SKM-1 (cell line): Measurements from ENCODE around the gene TLR3.
A peak's percentile ranks its signal among the peaks of the same experiment; 100 is the strongest.
"Not testable (repeated sequence)": the region's sequence is repeated elsewhere in the genome, so short reads cannot be mapped to it uniquely, and the experiment has no call there.

Source experiments
- DNase-seq: peaks from one replicate; lab custom pipeline; 2025; ENCODE audit not compliant: unreplicated experiment; lab: John Stamatoyannopoulos, UW

Gene TLR3

DNA sequence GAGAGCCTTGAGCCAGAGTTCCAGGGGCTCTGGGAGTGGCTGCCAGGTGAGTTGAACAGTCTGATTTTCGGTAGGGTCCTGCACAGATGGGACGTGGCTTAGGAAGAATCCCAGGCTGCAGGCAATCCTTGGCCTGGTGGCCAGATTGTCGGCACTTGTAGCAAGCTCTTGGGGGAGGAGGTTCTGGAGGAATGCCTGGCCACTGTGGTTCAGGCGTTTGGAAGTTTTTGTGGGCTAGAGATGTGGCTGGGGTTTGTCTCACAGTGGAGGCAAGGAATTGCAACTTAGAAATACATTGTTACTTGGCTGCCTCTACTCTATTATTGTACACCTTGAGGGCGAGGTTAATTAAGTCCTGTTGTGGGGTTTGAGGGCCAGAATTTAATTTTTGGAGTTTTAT lies 21.5 kb upstream of the TLR3 start:
- DNase-seq, result not testable (repeated sequence)

DNA sequence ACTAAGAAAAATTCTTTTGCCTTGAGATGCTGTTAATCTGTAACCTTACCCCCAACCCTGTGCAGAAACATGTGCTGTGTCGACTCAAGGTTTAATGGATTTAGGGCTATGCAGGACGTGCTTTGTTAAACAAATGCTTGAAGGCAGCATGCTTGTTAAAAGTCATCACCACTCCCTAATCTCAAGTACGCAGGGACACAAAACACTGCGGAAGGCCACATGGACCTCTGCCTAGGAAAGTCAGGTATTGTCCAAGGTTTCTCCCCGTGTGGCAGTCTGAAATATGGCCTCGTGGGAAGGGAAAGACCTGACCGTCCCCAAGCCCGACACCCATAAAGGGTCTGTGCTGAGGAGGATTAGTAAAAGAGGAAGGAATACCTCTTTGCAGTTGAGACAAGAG lies 18.8 kb upstream of the TLR3 start:
- not testable (repeated sequence) for DNase-seq

DNA sequence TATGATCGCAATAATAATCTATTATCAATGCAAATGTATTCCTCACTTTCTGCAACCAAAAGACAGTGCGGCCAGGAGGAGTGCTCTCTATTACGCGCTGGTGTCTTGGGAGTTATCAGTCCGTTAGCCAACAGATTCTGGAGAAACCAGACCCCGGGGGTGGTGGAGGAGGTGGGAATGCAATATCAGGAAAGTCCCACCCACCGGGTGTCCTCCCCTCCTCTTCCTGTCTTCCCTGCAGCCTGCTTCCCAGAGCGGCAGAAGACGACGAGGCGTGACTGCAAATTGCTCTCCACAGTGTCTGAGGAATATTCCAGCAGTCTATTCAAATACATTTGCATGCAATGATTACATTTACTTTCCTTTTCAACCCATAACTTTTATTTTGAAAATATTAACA lies 17.9 kb upstream of the TLR3 start:
- DNase-seq, result no peak

DNA sequence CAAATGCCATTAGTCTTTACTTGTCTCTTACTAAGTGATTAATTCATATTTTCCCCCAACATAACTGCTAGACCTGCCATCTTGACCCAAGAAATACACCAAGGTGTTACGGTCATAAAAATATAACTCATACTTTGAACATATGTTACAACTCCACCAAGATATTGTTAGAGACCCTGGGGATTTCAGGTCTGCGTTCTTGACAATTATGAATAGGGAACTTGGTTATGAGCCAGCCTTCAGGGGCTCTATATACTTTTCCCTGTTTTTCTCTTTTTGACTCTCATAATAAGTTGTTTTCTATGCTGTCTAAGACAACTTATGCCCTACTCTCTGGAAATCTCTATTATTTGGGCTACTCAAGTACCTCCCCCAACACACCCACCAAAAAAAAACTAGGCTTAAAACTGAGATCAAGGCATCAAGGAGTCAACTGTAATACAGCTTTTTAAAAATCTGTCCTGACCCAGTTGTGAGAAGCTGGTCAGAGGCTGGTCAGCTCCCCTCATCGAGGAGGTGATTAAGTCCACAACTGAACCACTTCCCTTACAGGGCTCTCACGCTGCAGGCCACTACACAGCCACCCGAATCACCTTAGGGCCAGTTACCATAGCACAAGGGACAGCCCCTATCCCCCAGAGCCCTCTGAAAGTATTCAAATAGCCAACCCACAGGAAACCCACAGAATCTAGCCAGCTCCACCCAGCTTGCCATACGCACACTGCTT lies 10.5 kb upstream of the TLR3 start:
- no peak for DNase-seq

DNA sequence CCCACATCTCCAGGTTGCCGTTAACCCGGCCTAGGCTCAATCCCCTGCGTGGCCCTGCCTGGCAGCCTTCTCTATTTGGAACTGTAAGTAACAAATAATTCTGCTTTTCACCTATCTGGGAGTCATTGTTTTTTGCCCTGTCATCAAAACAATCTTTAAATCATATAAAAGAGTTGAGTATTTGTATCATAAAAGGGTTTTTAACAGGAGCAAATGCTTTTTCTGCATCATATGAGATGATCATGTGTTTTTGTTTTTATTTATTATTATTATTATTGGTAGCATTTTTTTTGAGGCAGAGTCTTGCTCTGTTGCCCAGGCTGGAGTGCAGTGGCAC lies 10.0 kb upstream of the TLR3 start:
- DNase-seq, result no peak

DNA sequence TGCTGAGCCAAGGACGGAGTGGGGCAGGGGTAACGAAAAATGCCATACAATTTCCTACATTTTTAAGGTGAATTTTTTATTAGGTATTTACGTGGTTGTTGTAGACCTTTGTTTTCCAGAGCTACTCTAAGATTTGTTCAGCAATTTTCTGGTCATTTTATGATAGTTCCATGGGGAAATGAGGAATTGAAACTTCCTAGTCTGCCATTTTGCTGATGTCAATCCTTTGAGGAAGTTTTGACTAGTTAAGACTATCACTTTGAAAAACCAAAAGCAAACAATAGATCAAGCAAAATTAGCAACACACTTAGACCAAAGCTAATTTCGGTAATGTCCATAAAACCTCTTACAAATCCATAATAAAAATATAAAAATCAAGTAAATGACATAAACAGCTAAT lies 7.0 kb upstream of the TLR3 start:
- DNase-seq, result no peak

DNA sequence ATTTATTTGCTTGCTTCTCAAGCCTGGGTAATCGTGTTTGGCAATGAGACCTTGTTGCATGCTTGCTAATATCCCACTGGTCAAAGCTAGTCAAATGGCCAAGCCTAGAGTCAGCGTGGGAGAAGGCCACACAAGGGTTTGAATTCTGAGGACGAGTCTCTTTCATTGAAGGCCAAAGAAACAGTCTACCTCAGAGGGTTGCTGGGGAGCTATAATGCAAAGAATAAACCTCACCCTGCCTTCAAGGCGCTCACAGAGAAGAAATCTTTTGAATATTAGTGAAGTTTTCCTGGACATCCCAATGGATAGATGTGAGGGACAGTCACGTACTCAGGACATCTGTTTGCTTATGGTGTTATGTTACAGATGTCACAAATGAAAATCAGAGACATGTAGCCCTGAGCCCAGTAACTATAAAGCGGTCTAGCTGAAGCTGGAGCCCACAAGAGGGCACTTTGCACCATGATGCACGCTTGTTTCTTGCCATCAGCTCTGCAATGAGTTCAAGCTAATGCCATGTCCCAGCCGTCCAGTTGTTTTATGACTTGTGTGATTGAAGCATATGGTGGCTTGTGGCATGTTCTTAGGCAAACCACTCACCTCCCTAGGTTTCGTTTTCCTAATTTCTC lies 1.1 kb upstream of the TLR3 start:
- peak; percentile 47 for DNase-seq

DNA sequence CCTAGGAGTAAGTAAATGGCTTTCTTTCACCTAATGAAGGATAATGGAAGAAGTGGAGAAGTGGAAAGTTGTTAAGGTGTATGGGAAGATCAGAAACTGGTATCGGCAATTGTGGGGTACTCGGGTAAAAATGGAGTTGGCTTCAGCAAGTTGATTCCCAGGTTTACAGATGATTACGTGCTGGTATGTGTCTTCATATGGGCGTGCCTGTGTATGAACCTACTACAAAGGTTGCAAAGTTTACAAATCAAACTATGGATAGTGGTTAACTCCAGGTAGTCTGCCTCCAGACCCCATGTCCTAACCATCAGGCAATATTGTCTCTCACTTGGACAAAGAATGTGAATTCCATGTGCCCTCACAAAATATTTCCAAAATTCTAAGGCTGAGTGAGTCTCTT lies 773 bp downstream of the TLR3 start:
- DNase-seq, result no peak

DNA sequence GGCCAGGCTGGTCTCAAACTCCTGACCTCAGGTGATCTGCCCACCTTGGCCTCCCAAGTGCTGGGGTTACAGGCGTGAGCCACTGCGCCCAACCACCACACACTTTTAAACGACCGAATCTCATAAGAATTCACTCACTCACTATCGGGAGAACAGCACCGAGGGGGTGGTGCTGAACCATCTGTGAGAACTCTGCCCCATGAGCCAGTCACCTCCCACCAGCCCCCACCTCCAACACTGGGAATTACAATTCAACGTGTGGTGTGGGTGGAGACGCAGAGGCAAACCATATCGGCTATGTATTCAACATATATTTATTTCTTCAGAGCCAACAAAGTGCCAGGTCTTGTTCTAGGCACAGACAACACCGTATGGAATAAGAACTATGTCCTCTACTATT lies 3.6 kb downstream of the TLR3 start:
- DNase-seq, result no peak

DNA sequence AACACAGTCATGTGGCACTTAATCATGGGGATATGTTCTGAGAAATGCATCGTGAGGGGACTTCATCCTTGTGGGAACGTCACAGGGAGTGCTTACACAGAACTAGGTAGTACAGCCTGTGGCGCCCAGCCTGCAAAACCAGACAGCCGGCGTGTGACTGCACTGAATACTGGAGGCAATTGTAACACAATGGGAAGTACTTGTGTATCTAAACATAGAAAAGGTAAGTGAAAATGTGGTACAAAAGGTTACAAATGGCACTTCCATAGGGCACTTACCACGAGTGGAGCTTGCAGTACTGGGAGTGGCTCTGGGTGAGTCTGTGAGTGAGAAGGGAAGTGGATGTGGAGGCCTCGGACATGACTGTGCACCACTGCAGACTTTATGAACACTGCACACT lies 5.2 kb downstream of the TLR3 start:
- DNase-seq, result no peak

DNA sequence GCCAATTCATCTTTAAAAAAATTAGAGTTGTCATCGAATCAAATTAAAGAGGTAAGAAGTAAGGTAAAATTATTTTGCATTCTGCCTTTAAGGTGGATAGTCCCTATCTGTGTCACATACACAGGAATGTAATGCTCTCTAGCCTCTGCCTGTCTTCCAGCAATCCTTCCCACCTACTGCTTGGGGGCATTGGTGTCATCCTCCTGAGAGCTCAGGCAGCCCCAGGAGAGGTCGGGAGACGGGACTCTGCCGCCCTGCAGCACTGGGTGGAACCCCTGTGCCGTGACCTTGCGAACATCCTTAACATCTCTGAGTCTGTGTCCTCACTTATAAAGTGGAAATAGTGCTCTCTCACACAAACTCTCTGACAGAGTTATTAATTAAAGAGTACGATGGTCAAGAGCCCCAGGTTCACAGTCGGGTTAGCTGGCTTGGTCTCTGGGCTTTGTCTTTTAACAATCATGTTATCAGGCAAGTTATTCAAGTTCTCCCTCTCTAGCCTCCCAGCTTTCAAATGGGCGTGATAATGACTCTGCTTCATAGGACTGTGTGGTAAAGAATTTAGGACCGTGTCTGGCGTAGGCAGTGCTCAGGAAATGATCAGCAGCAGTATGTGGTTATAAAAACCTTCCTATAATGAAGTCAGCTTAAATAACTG lies 10.2 kb downstream of the TLR3 start:
- DNase-seq, result no peak

DNA sequence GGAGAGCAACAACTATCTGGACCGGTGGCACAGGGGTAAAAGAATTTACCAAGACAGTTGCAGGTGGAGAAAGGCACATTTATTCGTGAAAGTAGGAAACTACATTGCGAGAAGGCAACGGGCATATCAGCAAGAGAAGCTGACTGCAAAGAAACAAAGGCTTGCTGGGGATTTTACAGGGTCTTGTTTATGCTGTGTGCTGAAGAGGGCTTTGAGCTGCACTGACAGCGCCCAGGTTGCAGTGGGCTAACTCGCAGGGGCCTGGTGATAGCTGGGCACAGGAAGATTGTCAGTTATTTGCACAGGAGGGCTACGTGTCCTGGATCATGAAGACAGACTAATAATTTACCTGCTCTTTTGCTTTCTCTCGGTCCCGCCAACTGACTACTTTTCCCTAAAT lies 10.7 kb downstream of the TLR3 start:
- no peak for DNase-seq

DNA sequence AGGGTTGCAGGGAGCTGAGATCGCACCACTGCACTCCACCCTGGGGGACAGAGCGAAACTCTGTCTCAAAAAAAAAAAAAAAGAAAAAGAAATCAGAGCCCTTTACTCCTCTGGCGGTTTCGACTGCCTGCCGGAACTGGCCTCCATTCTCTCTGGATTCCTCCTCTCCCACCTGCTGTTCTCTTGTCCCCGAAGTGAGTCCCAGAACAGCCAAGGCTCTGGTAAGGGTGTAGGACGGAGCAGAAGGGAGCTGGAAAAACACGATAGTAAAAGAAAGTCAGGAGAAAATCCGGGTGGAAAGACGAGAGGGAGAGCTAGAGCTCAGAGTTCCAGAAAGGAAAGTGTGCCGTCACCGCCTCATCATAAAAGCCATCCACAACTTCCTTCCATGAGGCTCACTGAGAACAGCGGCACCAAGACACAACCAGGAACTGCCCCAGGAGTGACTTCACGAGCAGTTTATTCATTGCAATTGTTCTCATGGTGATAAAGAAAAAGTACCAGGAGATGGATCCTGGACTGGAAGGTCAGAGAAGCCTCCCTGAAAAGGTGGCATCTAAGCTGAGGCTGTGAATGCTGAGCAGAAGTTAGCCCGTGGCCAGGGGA lies 12.3 kb downstream of the TLR3 start:
- DNase-seq, result no peak

DNA sequence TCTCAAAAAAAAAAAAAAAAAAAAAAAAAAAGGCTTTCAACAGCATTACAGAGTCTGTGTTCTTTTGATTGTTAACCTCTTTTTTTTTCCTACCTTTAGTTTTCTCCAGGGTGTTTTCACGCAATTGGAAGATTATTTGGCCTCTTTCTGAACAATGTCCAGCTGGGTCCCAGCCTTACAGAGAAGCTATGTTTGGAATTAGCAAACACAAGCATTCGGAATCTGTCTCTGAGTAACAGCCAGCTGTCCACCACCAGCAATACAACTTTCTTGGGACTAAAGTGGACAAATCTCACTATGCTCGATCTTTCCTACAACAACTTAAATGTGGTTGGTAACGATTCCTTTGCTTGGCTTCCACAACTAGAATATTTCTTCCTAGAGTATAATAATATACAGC lies 13.3 kb downstream of the TLR3 start:
- DNase-seq, result no peak

DNA sequence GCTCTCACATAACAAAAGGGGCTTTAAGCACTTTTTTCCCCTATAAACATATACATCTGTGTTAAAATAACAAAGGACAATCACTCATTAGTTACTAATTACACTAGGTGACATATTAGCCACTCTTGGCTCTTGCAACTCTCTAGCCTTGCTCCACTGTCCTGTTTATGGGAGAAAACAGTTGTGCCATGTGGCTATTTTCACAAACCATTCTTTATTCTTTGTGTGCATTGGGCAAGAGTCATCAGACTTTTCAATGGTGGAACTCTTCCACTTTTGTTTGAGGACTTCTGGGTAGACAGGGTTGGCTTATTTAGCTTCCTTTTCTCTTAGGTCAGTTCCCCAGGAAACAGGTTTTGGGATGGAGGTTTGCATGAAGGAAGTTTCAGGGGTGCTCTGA lies 19.6 kb downstream of the TLR3 start:
- no peak for DNase-seq

DNA sequence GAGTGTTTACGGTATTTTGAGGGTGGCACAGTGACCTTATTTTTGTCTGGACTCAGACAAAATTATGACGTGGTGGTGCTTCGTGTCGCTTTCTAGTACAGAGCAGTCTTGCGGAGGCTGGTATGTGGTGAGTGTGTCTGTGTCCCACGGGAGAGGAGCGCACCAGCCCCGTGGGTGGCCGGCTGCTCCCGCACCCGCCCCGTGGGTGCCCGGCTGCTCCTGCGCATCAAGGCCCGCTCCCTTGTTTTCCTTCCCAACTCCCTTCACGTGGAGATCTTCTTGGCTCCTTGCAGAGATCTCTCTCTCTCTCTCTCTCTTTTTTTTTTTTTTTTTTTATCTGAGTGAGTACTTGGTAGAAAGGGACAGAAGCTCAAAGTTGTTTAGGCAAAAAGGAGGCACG lies 23.3 kb downstream of the TLR3 start:
- no peak for DNase-seq

DNA sequence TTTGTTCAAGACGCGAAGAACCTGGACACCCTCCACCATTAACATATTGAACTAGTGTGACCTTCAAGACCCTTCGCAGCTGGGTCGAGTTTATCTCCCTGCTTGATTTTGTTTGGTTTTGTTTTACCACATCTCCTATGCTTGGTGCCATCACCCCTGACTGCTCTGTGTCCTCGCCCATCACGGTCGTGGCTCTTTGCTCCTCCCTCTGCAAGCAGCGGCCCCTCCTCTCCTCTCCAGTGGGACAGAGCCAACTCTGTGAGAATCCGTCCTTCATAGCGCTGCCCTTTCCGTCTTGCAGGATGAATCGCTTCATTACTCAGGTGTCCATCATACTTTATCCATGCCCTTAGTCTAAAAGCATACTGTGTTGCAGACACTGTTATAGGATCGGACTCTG lies 26.4 kb downstream of the TLR3 start:
- no peak for DNase-seq

DNA sequence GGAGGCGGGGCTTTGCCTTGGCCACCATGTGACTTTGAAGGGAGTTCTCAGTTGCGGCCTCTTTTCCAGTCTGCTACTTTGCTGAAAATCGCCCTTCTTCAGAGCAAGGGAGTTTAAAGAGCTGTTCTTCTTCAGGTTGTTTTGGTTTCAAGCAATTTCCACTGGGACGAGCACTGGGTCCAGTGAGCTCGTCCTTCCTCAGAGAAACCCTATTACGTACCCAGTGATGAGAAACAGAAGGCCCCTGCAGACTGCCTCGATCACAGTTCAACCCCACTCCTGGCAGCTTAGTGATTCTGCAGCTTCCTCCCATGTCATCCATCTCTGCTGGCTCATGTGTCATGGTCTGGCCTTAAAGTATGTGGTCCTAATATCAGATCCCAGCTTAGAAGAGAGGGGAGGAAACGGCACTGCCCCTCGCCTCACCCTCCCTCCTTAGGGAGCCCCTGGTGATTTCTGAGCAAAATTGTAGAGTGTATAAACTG lies 27.8 kb downstream of the TLR3 start:
- DNase-seq, result no peak

DNA sequence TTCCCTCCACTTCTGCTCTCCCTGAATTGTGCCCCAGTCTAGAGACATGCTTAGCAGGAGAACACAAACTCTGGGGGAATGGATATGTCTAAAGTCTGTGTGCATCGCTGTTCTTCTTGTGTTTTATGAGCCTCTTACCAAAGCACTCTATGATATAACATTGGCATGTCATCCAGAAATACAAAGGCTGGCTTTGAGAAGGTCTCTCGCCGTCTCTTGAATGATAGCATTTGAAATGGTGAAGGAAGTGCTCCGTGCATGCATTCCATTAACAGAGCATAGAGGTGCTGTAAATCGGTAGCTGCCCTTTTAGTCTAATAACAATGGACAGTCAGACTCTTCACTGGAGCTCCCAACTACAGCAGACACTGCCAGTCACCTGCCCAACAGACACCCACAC lies 28.4 kb downstream of the TLR3 start:
- DNase-seq, result no peak

DNA sequence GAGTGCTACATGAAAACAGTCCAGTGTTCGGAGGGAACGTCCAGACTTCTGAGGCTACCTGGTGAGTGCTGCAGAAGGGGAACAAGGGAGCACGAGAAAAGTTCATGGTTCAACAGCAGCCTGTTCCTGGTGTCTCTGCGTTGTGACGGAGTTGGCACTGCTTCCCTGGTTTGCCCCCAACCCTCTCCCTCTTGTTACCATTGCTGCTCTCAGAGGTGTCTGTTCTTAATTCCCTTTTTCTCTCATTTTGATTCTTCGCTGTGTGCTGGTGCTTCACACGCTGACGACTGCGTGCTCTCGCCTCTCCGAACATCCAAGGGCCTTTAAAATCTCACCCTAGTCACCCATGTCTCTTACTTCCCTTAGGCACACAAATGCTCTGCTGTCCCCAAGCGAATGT lies 34.0 kb downstream of the TLR3 start:
- DNase-seq, result no peak

DNA sequence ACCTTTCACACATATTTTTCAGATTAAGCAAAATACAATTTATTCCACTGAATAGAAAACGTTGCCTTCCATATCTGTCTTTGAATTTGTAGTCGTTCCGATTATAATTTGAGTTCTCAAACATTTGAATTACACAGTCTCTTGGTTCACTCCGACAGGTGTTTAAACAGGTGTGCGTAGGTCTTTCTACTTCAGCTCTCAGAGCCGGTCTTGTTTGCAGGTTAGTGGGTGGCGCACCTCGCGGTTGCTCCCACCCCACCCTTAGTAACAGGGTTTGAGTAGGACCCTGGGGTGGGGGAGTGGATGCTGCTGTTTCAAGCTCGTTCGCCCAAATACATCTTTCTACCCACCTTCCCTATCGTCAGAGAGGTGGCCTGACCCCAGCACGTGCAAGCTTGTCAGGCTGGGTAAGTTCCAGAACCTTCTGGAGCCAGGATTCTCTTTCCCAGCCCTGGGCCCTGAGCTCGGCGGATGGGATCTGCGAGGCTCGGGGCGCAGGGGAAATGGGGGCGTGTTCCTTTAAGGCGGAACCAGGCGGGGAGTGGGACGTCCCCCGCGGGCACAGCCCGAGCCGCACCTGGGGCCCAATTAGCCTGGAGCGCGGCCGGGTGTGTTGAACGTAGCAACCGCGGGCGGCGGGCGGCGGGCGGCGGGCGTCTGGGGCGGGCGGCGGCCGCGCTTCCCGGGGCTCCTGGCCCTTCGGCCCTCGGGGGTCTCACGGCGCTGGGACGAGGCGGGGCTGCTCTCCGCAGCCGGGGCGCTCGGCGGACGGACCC lies 35.3 kb downstream of the TLR3 start, which contains the start of gene FAM149A:
FAM149A (plus strand) TSS at position 591 of the 776 bp plus-strand sequence.
- peak; percentile 32 for DNase-seq
